ENCODE measurements around the gene PSMG3. TPM values are rescaled to one million over a fixed set of nuclear protein-coding genes. Genes with fewer than 3 reads are reported as not detected.

The PSMG3 gene
- total and polyA plus RNA-seq, 2 experiments from 2014 or later = 28.3 to 84.8 TPM

DNA sequence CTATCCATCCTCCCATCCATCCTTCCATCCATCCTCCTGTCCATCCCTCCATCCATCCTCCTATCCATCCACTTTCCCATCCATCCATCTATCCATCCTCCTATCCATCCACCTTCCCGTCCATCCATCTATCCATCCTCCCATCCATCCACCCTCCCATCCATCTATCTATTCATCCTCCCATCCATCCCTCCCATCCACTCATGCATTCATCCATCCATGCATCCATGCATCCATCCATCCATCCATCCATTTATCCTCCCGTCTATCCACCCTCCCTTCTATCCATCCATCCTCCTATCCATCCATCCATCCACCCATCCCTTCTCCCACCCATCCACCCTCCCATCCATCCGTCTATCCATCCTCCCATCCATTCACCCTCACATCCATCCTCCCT, 25.2 kb upstream of the PSMG3 start (continued):
- TF ChIP-seq, protein P1, sequence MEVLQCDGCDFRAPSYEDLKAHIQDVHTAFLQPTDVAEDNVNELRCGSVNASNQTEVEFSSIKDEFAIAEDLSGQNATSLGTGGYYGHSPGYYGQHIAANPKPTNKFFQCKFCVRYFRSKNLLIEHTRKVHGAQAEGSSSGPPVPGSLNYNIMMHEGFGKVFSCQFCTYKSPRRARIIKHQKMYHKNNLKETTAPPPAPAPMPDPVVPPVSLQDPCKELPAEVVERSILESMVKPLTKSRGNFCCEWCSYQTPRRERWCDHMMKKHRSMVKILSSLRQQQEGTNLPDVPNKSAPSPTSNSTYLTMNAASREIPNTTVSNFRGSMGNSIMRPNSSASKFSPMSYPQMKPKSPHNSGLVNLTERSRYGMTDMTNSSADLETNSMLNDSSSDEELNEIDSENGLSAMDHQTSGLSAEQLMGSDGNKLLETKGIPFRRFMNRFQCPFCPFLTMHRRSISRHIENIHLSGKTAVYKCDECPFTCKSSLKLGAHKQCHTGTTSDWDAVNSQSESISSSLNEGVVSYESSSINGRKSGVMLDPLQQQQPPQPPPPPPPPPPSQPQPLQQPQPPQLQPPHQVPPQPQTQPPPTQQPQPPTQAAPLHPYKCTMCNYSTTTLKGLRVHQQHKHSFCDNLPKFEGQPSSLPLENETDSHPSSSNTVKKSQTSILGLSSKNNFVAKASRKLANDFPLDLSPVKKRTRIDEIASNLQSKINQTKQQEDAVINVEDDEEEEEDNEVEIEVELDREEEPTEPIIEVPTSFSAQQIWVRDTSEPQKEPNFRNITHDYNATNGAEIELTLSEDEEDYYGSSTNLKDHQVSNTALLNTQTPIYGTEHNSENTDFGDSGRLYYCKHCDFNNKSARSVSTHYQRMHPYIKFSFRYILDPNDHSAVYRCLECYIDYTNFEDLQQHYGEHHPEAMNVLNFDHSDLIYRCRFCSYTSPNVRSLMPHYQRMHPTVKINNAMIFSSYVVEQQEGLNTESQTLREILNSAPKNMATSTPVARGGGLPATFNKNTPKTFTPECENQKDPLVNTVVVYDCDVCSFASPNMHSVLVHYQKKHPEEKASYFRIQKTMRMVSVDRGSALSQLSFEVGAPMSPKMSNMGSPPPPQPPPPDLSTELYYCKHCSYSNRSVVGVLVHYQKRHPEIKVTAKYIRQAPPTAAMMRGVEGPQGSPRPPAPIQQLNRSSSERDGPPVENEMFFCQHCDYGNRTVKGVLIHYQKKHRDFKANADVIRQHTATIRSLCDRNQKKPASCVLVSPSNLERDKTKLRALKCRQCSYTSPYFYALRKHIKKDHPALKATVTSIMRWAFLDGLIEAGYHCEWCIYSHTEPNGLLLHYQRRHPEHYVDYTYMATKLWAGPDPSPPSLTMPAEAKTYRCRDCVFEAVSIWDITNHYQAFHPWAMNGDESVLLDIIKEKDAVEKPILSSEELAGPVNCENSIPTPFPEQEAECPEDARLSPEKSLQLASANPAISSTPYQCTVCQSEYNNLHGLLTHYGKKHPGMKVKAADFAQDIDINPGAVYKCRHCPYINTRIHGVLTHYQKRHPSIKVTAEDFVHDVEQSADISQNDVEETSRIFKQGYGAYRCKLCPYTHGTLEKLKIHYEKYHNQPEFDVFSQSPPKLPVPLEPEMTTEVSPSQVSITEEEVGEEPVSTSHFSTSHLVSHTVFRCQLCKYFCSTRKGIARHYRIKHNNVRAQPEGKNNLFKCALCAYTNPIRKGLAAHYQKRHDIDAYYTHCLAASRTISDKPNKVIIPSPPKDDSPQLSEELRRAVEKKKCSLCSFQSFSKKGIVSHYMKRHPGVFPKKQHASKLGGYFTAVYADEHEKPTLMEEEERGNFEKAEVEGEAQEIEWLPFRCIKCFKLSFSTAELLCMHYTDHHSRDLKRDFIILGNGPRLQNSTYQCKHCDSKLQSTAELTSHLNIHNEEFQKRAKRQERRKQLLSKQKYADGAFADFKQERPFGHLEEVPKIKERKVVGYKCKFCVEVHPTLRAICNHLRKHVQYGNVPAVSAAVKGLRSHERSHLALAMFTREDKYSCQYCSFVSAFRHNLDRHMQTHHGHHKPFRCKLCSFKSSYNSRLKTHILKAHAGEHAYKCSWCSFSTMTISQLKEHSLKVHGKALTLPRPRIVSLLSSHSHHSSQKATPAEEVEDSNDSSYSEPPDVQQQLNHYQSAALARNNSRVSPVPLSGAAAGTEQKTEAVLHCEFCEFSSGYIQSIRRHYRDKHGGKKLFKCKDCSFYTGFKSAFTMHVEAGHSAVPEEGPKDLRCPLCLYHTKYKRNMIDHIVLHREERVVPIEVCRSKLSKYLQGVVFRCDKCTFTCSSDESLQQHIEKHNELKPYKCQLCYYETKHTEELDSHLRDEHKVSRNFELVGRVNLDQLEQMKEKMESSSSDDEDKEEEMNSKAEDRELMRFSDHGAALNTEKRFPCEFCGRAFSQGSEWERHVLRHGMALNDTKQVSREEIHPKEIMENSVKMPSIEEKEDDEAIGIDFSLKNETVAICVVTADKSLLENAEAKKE (CRISPR knock-in tag; IDR thresholded peaks at IDR 0.05) = no peak
- TF ChIP-seq NANOG (IDR thresholded peaks at IDR 0.05; ENCODE audit: borderline replicate concordance) = no peak
- no peak for TF ChIP-seq EZH2 (IDR thresholded peaks at IDR 0.05; ENCODE audit: low read depth, unreplicated experiment)
- TF ChIP-seq CREB1 (CRISPR knock-in tag; IDR thresholded peaks at IDR 0.05; ENCODE audit: low read depth) = no peak
- TF ChIP-seq, protein P2, sequence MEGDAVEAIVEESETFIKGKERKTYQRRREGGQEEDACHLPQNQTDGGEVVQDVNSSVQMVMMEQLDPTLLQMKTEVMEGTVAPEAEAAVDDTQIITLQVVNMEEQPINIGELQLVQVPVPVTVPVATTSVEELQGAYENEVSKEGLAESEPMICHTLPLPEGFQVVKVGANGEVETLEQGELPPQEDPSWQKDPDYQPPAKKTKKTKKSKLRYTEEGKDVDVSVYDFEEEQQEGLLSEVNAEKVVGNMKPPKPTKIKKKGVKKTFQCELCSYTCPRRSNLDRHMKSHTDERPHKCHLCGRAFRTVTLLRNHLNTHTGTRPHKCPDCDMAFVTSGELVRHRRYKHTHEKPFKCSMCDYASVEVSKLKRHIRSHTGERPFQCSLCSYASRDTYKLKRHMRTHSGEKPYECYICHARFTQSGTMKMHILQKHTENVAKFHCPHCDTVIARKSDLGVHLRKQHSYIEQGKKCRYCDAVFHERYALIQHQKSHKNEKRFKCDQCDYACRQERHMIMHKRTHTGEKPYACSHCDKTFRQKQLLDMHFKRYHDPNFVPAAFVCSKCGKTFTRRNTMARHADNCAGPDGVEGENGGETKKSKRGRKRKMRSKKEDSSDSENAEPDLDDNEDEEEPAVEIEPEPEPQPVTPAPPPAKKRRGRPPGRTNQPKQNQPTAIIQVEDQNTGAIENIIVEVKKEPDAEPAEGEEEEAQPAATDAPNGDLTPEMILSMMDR (conservative IDR thresholded peaks at IDR 0.05; ENCODE audit: low read depth in 2 of 2) = no peak

DNA sequence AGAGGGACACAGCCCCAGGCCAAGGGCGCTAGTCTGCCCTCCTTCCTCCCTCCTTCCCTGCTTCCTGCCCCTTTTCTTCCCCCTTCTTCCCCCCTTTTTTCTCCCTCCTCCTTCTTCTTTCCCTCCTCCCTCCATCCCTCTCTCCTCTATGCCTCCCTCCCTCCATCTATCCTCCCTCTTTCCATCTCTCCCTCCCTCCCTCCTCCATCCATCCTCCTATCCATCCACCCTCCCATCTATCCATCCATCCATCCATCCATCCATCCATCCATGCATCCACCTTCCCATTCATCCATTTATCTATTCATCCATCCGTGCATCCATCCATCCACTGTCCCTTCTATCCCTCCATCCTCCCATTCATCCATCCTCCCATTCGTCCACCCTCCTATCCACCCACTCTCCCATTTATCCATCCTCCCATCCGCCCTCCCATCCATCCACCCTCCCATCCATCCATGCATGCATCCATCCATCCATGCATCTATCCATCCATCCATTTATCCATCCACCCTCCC, 24.1 kb upstream of the PSMG3 start:
- Mint-ChIP-seq H3K27ac (no peak overlapping the region), H3K4me3 (no peak overlapping the region), H3K4me1 (peaks cover 4% of the 10 kb centered on the region; the same call in 2 of the 3 replicates), H3K9me3 (peaks cover 7% of the 10 kb centered on the region), H3K27me3 (ENCODE audit: insufficient read depth, low read depth, poor library complexity) (peaks cover 17% of the 10 kb centered on the region), H3K36me3 (ENCODE audit: low read depth) (peaks cover 7% of the 10 kb centered on the region; the same call in 2 of the 3 replicates)
- Histone ChIP-seq H3K27ac (ENCODE audit: low read depth) (no peak overlapping the region), H3F3A (replicated peaks; ENCODE audit: low read depth) (no peaks in the 10 kb centered on the region), H3K36me3 (ENCODE audit: insufficient read depth) (no peaks in the 10 kb centered on the region), H4K20me1 (replicated peaks; ENCODE audit: insufficient read depth) (no peaks in the 10 kb centered on the region), H3K79me2 (replicated peaks; ENCODE audit: insufficient read depth) (no peaks in the 10 kb centered on the region), H3K27me3 (ENCODE audit: insufficient read depth) (no peaks in the 10 kb centered on the region), H3K4me3 (no peak overlapping the region), H3K4me2 (no peak overlapping the region), H3K4me1 (ENCODE audit: insufficient read depth) (no peaks in the 10 kb centered on the region), H3K9me2 (ENCODE audit: insufficient read depth) (no peaks in the 10 kb centered on the region), H2AFZ (no peak overlapping the region)
- DNase-seq (ENCODE audit: low spot score) = no peak
- ATAC-seq = no peak
- no peak for TF ChIP-seq EZH2phosphoT487 (IDR thresholded peaks at IDR 0.05; ENCODE audit: unreplicated experiment)
- TF ChIP-seq, protein P1 (CRISPR knock-in tag; IDR thresholded peaks at IDR 0.05) = no peak
